NCI-H446 treated with DMSO at 0.1 percent for 48 hours (cell line): ENCODE measurements around the gene KDM2A.

ENCODE experiments used
- DNase-seq: peaks from one replicate; lab custom pipeline; 2025; lab: John Stamatoyannopoulos, UW

Gene KDM2A

GRCh38 chr11:67301951-67302516 is 183.0 kb downstream of the KDM2A start:
- no peak for DNase-seq

GRCh38 chr11:67302571-67303131 is 183.6 kb downstream of the KDM2A start:
- no peak for DNase-seq

GRCh38 chr11:67303132-67303834 is 184.2 kb downstream of the KDM2A start, which contains the start of gene SSH3:
Gene SSH3 (plus strand): TSS chr11:67303530. CDS start chr11:67303626, 96 bp downstream.
- DNase-seq: no peak

- no peak for DNase-seq
Observed at GRCh38 chr11:67303835-67304411, 184.9 kb downstream of the KDM2A start.

GRCh38 chr11:67304511-67305113 is 185.5 kb downstream of the KDM2A start:
- DNase-seq: no peak

GRCh38 chr11:67306769-67307544 is 187.9 kb downstream of the KDM2A start:
- DNase-seq: no peak

GRCh38 chr11:67307545-67308001 is 188.5 kb downstream of the KDM2A start:
- DNase-seq: no peak
